ENCODE data around the gene TAF10. TPM values are rescaled to one million over a fixed set of nuclear protein-coding genes. Genes with fewer than 3 reads are reported as not detected.

TAF10 gene
- polyA plus RNA-seq, 1 experiment: 205 TPM

GRCh38 chr11:6636480-6636879 lies 24.5 kb upstream of the TAF10 start:
- ChIA-PET CTCF (interaction anchor here (0.9 to 1.4 kb wide), 3 partner anchors 10 to 105 kb away, joined by 3 to 4 read pairs (median 3); no protein-coding TSS in a partner anchor), POLR2A (no interaction called here)
- Histone ChIP-seq H3K4me3 (ENCODE audit: low read depth, low read length) (no peak overlapping the region), H3K36me3 (ENCODE audit: control insufficient read depth, insufficient read depth, low read length) (peaks cover 4% of the 10 kb centered on the region; the same call in 1 of the 2 replicates), H3K27me3 (ENCODE audit: control insufficient read depth, insufficient read depth, low read length) (no peaks in the 10 kb centered on the region)
- no peak for TF ChIP-seq CTCF (IDR thresholded peaks at IDR 0.05; ENCODE audit: insufficient read depth, low read depth, low read length)
- no peak for DNase-seq (ENCODE audit: low read depth)

- no peak overlapping the region for H3K4me3 ChIP-seq (ENCODE audit: low read depth, low read length)
- peaks cover 6% of the 10 kb centered on the region for H3K36me3 ChIP-seq (ENCODE audit: control insufficient read depth, insufficient read depth, low read length)
- no peak for DNase-seq (ENCODE audit: low read depth)
- POLR2A ChIA-PET: no interaction called here
- H3K27me3 ChIP-seq (ENCODE audit: control insufficient read depth, insufficient read depth, low read length): no peaks in the 10 kb centered on the region
- CTCF ChIA-PET: interaction anchor here (0.6 to 1.3 kb wide), 5 partner anchors 12 to 48 kb away, joined by 3 to 5 read pairs (median 4); partner anchors contain the start of genes MRPL17 and TPP1
- TF ChIP-seq CTCF (IDR thresholded peaks at IDR 0.05; ENCODE audit: insufficient read depth, low read depth, low read length): no peak
Observed at GRCh38 chr11:6635082-6635932, 23.3 kb upstream of the TAF10 start.

GRCh38 chr11:6634534-6634933 lies 22.5 kb upstream of the TAF10 start:
- H3K36me3 ChIP-seq (ENCODE audit: control insufficient read depth, insufficient read depth, low read length): peaks cover 6% of the 10 kb centered on the region
- DNase-seq (ENCODE audit: low read depth): no peak
- H3K4me3 ChIP-seq (ENCODE audit: low read depth, low read length): no peak overlapping the region
- no peaks in the 10 kb centered on the region for H3K27me3 ChIP-seq (ENCODE audit: control insufficient read depth, insufficient read depth, low read length)
- no peak for TF ChIP-seq CTCF (IDR thresholded peaks at IDR 0.05; ENCODE audit: insufficient read depth, low read depth, low read length)
- POLR2A ChIA-PET: no interaction called here
- CTCF ChIA-PET: interaction anchor here (1.3 kb wide), 1 partner anchor 11 kb away, joined by 3 read pairs; no protein-coding TSS in a partner anchor

GRCh38 chr11:6633422-6634408 lies 21.7 kb upstream of the TAF10 start:
- no peak overlapping the region for H3K4me3 ChIP-seq (ENCODE audit: low read depth, low read length)
- H3K36me3 ChIP-seq (ENCODE audit: control insufficient read depth, insufficient read depth, low read length): peaks cover 6% of the 10 kb centered on the region
- no peaks in the 10 kb centered on the region for H3K27me3 ChIP-seq (ENCODE audit: control insufficient read depth, insufficient read depth, low read length)
- ChIA-PET CTCF (no interaction called here), POLR2A (interaction anchor here (0.6 kb wide), 1 partner anchor 386 kb away, joined by 3 read pairs; no protein-coding TSS in a partner anchor)
- TF ChIP-seq CTCF (IDR thresholded peaks at IDR 0.05; ENCODE audit: insufficient read depth, low read depth, low read length): no peak
- DNase-seq (ENCODE audit: low read depth): no peak

Measured in BJ (cell line).